ENCODE data around the gene MINDY4B.

GRCh38 chr3:150951923-150952322, 46.7 kb upstream of the MINDY4B start:
- TF ChIP-seq CTCF (conservative IDR thresholded peaks at IDR 0.05; ENCODE audit: low read depth, low read length): no peak
- no peak for TF ChIP-seq EZH2 (IDR thresholded peaks at IDR 0.05; ENCODE audit: borderline replicate concordance, low read depth, low read length, poor library complexity, severe bottlenecking)
